Neuron (in vitro differentiated cells): ENCODE results near the gene CASP10.

Experiments
- H2AFZ ChIP-seq: one replicate; pipeline ENCODE4 v1.6.1; 2013; ENCODE audit warnings: low read depth, mild to moderate bottlenecking, inconsistent platforms, low read length, moderate library complexity
- H3K27me3 ChIP-seq: one replicate; pipeline ENCODE4 v1.6.1; 2013; ENCODE audit warnings: low read length; ENCODE audit not compliant: insufficient read depth
- H3K36me3 ChIP-seq: one replicate; pipeline ENCODE4 v1.6.1; 2013; ENCODE audit warnings: low read length; ENCODE audit not compliant: insufficient read depth
- H3K4me1 ChIP-seq: one replicate; pipeline ENCODE4 v1.6.1; 2013; ENCODE audit warnings: low read length; ENCODE audit not compliant: insufficient read depth
- H3K4me3 ChIP-seq: 2 replicates; pipeline ENCODE4 v1.5.1; 2013; ENCODE audit warnings: mild to moderate bottlenecking, low read length, moderate library complexity
- H3K9me3 ChIP-seq: one replicate; pipeline ENCODE4 v1.6.1; 2013; ENCODE audit warnings: low read length

CASP10 gene

DNA sequence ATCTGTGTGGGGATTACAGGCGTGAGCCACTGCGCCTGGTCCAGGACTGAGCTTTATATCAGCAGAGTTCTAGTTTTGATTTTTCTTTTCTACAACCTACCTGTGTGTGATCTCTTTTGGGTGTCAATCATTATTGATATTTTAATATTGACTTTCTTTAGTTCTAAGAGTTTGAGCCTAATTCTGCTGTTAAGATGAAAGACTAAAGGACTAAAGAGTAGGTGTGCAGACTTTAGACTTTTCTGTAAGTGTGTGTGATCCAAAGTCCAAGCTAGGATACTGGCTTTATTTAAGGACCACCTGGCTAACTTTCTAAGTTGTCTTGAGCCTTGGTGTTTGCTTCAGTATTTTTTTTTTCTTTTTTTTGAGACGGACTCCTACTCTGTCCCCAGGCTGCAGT, 12.4 kb downstream of the CASP10 start:
- no peaks in the 10 kb centered on the region for H3K27me3 ChIP-seq
- H3K4me1 ChIP-seq = no peaks in the 10 kb centered on the region
- H3K36me3 ChIP-seq = no peaks in the 10 kb centered on the region
- no peak overlapping the region for H2AFZ ChIP-seq
- no peak overlapping the region for H3K4me3 ChIP-seq
- no peaks in the 10 kb centered on the region for H3K9me3 ChIP-seq

DNA sequence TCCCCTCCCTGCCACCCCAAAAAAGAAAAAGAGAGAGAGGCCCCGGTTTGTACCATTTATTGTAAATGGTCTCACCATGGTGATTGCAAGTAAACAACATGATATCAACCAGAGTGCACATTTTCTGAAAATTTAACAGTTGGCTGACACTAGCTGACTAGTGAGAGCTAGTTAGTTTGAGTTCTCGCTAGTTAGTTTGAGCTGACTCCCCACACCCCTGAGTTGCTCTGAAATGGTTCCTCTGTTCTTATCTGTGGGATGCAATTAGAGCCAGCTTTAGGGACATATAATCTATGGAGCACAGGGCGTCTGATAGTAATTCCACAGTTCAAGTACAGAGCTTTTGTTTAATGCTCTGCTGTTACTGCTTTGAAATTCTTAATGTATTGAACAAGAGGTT, 13.1 kb downstream of the CASP10 start:
- no peaks in the 10 kb centered on the region for H3K9me3 ChIP-seq

DNA sequence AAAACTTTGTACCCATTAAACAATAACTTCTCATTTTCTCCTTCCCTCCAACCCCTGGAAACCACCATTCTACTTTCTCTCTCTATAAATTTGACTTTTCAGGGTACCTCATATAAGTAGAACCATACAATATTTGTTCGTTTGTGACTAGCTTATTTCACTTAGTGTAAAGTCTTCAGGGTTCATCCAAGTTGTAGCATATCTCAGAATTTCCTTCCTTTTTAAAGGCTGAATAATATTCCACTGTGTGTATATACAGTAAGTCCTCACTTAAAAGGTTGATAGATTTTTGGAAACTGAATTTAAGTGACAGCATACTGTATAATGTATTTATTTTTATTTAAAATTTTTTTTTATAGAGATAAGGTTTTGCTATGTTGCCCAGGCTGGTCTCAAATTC, 13.9 kb downstream of the CASP10 start:
- no peak overlapping the region for H2AFZ ChIP-seq
- no peaks in the 10 kb centered on the region for H3K4me1 ChIP-seq
- no peak overlapping the region for H3K4me3 ChIP-seq
- H3K36me3 ChIP-seq = no peaks in the 10 kb centered on the region
- H3K27me3 ChIP-seq = no peaks in the 10 kb centered on the region
- H3K9me3 ChIP-seq = no peaks in the 10 kb centered on the region

More for the DNA sequence above, 13.1 kb downstream of the CASP10 start:
- no peaks in the 10 kb centered on the region for H3K36me3 ChIP-seq
- no peak overlapping the region for H3K4me3 ChIP-seq
- H3K4me1 ChIP-seq = no peaks in the 10 kb centered on the region
- H2AFZ ChIP-seq = no peak overlapping the region
- H3K27me3 ChIP-seq = no peaks in the 10 kb centered on the region

DNA sequence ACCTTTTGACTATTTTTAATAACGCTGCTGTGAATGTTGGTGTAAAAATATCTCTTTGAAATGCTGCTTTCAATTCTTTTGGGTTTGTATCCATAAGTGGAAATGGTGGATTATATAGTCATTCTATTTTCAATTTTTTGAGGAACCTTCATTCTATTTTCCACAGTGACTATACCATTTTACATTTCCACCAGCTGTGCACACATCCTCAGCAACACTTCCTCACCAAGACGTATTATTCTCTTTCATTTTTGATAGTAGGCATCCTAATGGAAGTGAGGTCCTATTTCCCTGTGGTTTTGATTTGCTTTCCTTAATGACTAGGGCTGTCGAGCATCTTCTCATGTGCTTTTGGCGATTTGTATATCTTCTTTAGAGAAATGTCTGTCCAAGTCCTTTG, 14.8 kb downstream of the CASP10 start:
- Histone ChIP-seq H3K4me3 (no peak overlapping the region), H3K36me3 (no peaks in the 10 kb centered on the region), H2AFZ (no peak overlapping the region)

DNA sequence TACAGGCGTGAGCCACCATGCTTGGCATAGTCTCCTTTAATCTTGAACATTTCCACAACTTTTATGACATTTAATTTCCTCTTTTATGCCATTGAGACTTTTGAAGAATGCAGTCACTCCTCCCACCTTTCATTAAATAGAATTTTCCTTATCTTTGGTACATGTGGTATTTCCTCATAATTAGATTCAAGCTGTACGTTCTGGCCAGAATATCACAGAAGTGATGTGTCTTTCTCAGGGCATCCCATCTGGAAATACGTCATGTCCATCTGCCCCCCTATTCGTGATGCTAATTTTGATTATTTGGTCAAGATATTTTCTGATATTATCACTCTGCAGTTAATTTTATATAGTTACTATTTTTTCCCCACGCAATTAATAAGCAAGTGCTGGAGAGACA, 16.9 kb downstream of the CASP10 start:
- Histone ChIP-seq H2AFZ (no peak overlapping the region), H3K4me1 (no peaks in the 10 kb centered on the region), H3K4me3 (no peak overlapping the region), H3K9me3 (no peaks in the 10 kb centered on the region), H3K36me3 (no peaks in the 10 kb centered on the region), H3K27me3 (no peaks in the 10 kb centered on the region)

More for the DNA sequence above, 14.8 kb downstream of the CASP10 start:
- H3K27me3 ChIP-seq = no peaks in the 10 kb centered on the region
- H3K9me3 ChIP-seq = no peaks in the 10 kb centered on the region
- H3K4me1 ChIP-seq = no peaks in the 10 kb centered on the region

DNA sequence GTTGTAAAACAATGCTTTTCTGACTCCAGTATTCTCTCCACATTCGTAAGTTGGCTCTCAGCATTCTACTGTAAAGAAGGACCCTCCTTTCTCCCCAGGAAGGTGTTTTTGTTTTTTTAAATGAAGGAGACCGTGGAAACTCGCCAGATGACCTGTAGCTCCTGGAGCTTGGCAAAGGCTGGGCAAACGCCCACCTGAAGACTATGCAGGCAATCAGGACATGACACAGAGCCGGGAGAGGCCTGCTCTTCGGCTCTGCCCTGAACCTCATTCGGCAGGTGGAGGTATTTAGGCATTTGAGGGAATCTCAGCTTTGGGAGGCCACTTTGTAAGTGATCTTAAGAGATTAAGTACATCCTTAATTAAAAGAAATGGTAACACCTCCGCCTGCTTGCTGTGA, 17.4 kb downstream of the CASP10 start:
- Histone ChIP-seq H3K4me1 (no peaks in the 10 kb centered on the region), H3K27me3 (no peaks in the 10 kb centered on the region), H3K4me3 (no peak overlapping the region), H3K9me3 (no peaks in the 10 kb centered on the region), H3K36me3 (no peaks in the 10 kb centered on the region), H2AFZ (no peak overlapping the region)

DNA sequence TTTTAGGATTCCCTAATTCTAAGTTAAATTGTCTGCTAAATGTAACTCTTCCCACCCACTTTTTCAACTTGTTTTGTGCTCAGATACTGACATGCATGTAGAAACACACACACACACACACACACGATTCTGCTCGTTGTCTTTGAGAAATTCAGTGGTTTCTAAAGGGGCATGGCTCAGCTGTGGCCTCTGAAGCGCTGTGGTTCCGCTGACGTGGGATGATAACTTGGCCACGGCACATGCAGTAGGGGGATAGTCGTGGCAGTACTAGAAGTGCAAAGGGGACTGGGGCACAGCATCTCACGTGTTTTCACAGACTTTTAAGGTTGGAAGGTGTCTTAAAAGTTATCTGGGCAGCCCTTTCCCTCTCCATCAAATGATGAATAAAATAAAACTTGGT, 18.4 kb downstream of the CASP10 start:
- no peaks in the 10 kb centered on the region for H3K36me3 ChIP-seq
- no peaks in the 10 kb centered on the region for H3K9me3 ChIP-seq

DNA sequence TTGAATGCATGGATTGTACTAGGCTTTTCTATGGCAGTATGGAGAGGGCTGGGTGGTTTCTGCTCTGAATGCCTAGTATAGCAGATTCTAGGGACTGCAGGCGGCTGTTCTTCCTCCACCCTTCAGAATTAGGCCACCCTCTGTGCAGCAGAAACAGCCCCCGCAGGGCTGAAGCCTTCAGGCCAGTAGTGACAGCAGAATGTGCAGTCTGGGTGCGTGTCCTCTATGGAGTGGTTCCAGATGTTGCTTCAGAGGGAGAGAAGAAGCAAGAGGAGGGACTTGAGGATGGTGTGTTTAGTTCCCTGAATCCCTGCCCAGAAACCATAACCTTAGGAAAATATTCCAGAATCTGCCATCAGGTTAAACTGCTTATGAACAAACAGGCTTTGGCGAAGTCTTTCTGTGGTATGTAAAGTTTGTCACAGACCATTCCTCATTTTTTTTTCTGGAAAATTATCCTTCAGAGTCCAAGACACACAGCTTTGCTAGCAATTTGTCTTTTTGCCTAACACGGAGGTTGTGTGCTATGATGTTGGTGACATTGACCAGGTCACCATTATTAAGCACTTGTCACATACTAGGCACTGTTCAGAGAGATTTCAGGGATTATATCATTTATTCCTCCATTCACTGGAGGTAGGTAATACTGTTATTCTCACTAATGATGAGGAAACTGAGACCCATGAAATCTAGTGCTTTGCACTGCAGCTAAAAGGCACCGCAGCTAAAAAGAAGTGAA, 21.1 kb downstream of the CASP10 start:
- H3K4me1 ChIP-seq = peaks cover 5% of the 10 kb centered on the region
- no peak overlapping the region for H3K4me3 ChIP-seq
- no peaks in the 10 kb centered on the region for H3K27me3 ChIP-seq
- H3K36me3 ChIP-seq = no peaks in the 10 kb centered on the region
- no peak overlapping the region for H2AFZ ChIP-seq
- H3K9me3 ChIP-seq = no peaks in the 10 kb centered on the region

More for the DNA sequence above, 18.4 kb downstream of the CASP10 start:
- no peaks in the 10 kb centered on the region for H3K27me3 ChIP-seq
- H3K4me3 ChIP-seq = no peak overlapping the region
- no peak overlapping the region for H2AFZ ChIP-seq
- H3K4me1 ChIP-seq = peaks cover 5% of the 10 kb centered on the region

DNA sequence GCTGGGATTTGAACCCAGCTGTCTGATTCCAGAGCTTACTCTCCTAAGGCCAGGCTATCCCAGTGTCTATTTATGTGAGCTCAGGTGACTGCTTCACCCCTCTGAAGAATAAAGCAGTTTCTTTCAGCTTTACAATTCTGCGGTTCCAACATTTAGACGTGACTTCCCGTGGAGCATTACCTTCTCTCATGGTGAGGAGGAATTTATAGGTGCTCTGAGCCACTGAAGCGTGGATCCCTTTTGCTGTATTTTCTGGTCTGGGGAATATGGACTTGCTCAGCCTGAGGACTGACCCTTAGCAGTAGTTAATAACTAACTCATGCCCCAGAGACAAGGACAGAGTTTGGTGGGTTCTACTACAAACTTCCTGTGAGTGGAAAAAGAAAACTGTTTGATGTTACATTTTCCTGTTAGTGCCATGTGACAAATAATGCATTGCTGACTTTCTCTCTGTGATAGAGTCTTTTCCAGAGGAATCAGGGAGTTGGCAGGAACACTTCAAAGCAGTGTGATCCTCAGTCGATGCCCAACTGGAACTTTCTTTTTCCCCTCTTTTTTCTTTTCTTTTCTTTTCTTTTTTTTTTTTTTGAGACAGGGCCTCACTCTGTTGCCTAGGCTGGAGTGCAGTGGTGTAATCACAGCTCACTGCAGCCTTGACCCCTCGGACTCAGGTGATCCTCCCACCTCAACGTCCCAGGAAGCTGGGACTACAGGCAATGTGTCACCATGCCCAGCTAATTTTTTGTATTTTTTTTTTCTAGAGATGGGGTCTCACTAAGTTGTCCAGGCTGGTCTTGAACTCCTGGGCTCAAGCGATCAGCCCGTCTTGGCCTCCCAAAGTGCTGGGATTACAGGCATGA, 21.9 kb downstream of the CASP10 start:
- no peak overlapping the region for H3K4me3 ChIP-seq
- no peaks in the 10 kb centered on the region for H3K9me3 ChIP-seq
- no peak overlapping the region for H2AFZ ChIP-seq
- no peaks in the 10 kb centered on the region for H3K27me3 ChIP-seq
- H3K4me1 ChIP-seq = peaks cover 5% of the 10 kb centered on the region
- H3K36me3 ChIP-seq = no peaks in the 10 kb centered on the region

DNA sequence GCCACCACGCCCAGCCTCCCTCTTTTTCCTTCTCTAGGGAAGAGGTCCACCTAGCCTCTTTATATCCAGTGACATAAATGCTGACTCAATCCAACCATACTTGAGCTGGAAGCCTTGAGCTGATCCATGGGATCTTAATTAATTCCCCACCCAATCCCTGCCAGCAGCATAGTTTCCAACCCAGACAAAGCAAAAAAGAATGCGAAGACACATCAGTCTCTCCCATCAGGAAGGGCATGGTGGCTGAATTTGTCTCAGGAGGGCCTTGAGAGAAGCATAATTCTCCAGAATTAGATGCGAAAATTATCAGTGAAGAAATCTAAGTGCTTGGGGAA, 22.5 kb downstream of the CASP10 start:
- H2AFZ ChIP-seq = no peak overlapping the region
- no peaks in the 10 kb centered on the region for H3K9me3 ChIP-seq
- H3K36me3 ChIP-seq = no peaks in the 10 kb centered on the region
- H3K4me1 ChIP-seq = peaks cover 5% of the 10 kb centered on the region
- H3K4me3 ChIP-seq = no peak overlapping the region
- H3K27me3 ChIP-seq = no peaks in the 10 kb centered on the region

DNA sequence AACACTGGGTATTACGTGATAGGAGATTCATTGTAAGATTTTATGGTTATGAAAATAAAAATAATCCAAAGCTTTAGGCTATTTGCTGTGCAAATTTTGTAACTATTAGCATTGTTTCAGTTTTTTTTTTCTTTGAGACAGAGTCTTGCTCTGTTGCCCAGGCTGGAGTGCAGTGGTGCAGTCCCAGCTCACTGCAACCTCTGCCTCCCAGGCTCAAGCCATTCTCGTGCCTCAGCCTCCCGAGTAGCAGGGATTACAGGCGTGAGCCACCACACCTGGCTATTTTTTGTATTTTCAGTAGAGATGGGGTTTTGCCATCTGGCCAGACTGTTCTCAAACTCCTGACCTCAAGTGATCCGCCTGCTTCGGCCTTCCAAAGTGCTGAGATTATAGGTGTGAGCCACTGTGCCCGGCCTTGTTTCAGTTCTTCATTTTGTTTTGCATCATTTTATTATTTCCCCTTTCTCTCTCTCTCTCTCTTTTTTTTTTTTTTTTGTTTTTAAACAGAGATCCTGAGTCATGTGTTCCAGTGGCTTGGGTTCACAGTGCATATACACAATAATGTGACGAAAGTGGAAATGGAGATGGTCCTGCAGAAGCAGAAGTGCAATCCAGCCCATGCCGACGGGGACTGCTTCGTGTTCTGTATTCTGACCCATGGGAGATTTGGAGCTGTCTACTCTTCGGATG, 25.8 kb downstream of the CASP10 start:
- Histone ChIP-seq H2AFZ (no peak overlapping the region), H3K9me3 (no peaks in the 10 kb centered on the region), H3K4me3 (no peak overlapping the region), H3K27me3 (peaks cover 3% of the 10 kb centered on the region), H3K4me1 (peaks cover 5% of the 10 kb centered on the region), H3K36me3 (no peaks in the 10 kb centered on the region)

DNA sequence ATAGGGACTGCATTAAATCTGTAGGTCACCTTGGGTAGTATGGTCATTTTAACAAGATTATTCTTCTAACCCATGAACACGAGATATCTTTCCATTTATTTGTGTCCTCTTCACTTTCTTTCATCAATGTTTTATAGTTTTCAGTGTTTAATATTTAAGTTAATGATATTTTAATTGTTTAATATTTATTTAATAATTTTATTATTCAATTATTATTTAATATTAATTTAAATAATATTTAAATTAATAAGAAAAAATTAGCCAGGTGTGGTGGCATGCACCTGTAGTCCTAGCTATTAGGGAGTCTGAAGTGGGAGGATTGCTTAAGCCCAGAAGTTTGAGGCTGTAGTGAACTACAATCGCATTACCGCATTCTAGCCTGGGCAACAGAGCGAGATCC, 33.0 kb downstream of the CASP10 start:
- Histone ChIP-seq H3K4me1 (no peaks in the 10 kb centered on the region), H2AFZ (no peak overlapping the region), H3K36me3 (no peaks in the 10 kb centered on the region), H3K9me3 (no peaks in the 10 kb centered on the region), H3K27me3 (peaks cover 4% of the 10 kb centered on the region), H3K4me3 (no peak overlapping the region)

DNA sequence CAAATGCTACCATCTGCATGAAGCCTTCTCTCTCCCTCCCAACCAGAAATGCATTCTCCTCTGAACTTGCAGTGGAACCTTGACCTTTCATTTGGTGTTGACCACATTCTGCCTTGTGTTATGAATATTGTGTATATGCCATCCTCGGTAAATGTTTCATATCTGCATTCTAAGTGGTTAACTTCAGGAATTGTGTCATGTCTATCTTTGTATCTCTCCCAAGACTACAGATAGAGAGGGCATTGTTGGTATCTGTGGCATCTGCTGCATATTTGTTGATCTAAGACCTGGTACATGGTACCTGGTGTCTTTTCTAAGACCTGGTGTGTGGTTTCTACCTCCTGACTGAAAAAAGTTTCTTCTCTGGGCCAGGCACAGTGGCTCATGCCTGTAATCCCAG, 34.0 kb downstream of the CASP10 start:
- peaks cover 4% of the 10 kb centered on the region for H3K27me3 ChIP-seq
- H3K9me3 ChIP-seq = no peaks in the 10 kb centered on the region
- H3K36me3 ChIP-seq = no peaks in the 10 kb centered on the region
- H3K4me1 ChIP-seq = no peaks in the 10 kb centered on the region
- no peak overlapping the region for H2AFZ ChIP-seq
- H3K4me3 ChIP-seq = no peak overlapping the region
